ENCODE measurements around the gene JUP. TPM values are rescaled to one million over a fixed set of nuclear protein-coding genes. Genes with fewer than 3 reads are reported as not detected.

JUP gene
- total RNA-seq, 4 donors from 2014 or later, result 42.9 to 57.7 (median 51.6) TPM

DNA sequence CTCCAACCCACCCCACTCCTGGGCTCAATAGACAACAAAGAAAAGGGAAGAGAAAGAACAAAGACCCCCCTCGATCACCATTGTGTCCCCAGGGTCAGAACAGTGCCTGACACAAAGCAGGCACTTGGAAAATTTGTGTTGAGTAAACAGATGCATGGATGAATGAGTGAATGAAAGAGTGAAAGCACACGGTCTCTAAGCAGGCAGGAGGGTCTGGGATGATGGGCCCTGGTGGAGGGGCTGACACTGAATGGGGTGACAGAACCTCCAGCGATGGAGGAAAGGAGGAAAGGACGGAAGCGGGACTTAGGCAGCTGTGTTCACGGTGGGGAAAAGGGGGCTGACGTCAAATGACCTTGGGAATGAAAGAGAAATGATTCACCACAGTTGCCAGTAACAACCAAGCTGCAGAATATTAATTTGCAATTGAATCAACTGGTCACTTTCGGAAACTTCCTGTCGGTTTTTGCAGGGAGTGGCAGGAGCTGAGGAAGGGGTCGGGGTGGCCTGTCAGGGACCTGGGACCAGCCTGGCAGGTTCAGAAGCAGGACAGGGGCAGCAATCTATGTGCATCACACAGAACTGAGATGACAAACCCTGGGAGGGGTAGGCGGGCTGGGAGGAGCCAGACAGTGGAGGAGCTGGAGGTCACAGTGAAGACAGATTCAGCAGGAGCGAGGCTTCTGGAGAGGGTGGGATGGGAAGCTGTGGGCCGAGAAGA lies 81.1 kb downstream of the JUP start:
- H3K4me3 ChIP-seq, result no peak overlapping the region
- DNase-seq (ENCODE audit: low spot score in 2 of 2), result no peak
- H3K27me3 ChIP-seq, result no peaks in the 10 kb centered on the region
- 32 to 36% methylated on average over 13 of the region's 13 CpGs for whole genome bisulfite sequencing, 2 donors
- H3K27ac ChIP-seq, result peak overlapping the region in 2 of 4 donors; percentile 38 to 83
- H3K4me1 ChIP-seq, result peaks cover 0 to 13% (median 0%) of the 10 kb centered on the region in 4 donors
- no peaks in the 10 kb centered on the region for H3K9me3 ChIP-seq
- TF ChIP-seq, protein P1, sequence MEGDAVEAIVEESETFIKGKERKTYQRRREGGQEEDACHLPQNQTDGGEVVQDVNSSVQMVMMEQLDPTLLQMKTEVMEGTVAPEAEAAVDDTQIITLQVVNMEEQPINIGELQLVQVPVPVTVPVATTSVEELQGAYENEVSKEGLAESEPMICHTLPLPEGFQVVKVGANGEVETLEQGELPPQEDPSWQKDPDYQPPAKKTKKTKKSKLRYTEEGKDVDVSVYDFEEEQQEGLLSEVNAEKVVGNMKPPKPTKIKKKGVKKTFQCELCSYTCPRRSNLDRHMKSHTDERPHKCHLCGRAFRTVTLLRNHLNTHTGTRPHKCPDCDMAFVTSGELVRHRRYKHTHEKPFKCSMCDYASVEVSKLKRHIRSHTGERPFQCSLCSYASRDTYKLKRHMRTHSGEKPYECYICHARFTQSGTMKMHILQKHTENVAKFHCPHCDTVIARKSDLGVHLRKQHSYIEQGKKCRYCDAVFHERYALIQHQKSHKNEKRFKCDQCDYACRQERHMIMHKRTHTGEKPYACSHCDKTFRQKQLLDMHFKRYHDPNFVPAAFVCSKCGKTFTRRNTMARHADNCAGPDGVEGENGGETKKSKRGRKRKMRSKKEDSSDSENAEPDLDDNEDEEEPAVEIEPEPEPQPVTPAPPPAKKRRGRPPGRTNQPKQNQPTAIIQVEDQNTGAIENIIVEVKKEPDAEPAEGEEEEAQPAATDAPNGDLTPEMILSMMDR (IDR thresholded peaks at IDR 0.05), result no peak
- TF ChIP-seq POLR2A (IDR thresholded peaks at IDR 0.05), result no peak
- no peaks in the 10 kb centered on the region for H3K36me3 ChIP-seq

Small RNAs within 50 kb of the gene (small RNA-seq; reads per million reads assigned to genes)
- not detected for gene RN7SL399P
- not detected for gene RNA5SP442

Other genes starting within 250 kb of the JUP start
- not detected for gene KRT9, start 214.7 kb downstream of the JUP start, total RNA-seq
- 10 to 100 TPM in 3 of 4 donors, 1 to 10 TPM in 1; 8.4 to 57.8 (median 34.0) TPM for gene KRT14, start 199.8 kb downstream of the JUP start, total RNA-seq
- gene KRT16, start 173.9 kb downstream of the JUP start, total RNA-seq, result 10 to 100 TPM in 1 of 4 donors, 1 to 10 TPM in 2, not detected in 1; 2.4 to 12.6 (median 6.6) TPM
- gene KRT17, start 162.1 kb downstream of the JUP start, total RNA-seq, result 1 to 10 TPM in 1 of 4 donors, not detected in 3; 1.5 TPM
- gene EIF1, start 97.8 kb downstream of the JUP start, total RNA-seq, result 100 to 1,000 TPM; 172 to 458 (median 243) TPM
- gene GAST, start 74.4 kb downstream of the JUP start, total RNA-seq, result not detected
- gene HAP1, start 52.1 kb downstream of the JUP start, total RNA-seq, result 1 to 10 TPM in 1 of 4 donors, under 1 TPM in 1, not detected in 2; 0.98 to 1.8 TPM
- gene P3H4, start 25.2 kb upstream of the JUP start, total RNA-seq, result 10 to 100 TPM; 14.7 to 23.9 (median 22.0) TPM
- gene FKBP10, start 26.3 kb upstream of the JUP start, total RNA-seq, result 100 to 1,000 TPM in 1 of 4 donors, 10 to 100 TPM in 3; 47.9 to 103 (median 77.4) TPM
- 10 to 100 TPM; 31.0 to 77.1 (median 33.0) TPM for gene NT5C3B, start 49.5 kb upstream of the JUP start, total RNA-seq
- not detected for gene KLHL10, start 51.1 kb upstream of the JUP start, total RNA-seq
- 10 to 100 TPM; 27.3 to 42.2 (median 32.7) TPM for gene KLHL11, start 78.7 kb upstream of the JUP start, total RNA-seq
- gene ACLY, start 132.2 kb upstream of the JUP start, total RNA-seq, result 100 to 1,000 TPM in 1 of 4 donors, 10 to 100 TPM in 3; 62.8 to 102 (median 72.6) TPM
- gene ODAD4, start 143.9 kb upstream of the JUP start, total RNA-seq, result 1 to 10 TPM; 3.7 to 5.4 (median 5.2) TPM
- 100 to 1,000 TPM; 174 to 345 (median 256) TPM for gene CNP, start 180.1 kb upstream of the JUP start, total RNA-seq
- gene DNAJC7, start 230.7 kb upstream of the JUP start, total RNA-seq, result 10 to 100 TPM; 56.6 to 90.2 (median 71.8) TPM
- gene NKIRAS2, start 233.4 kb upstream of the JUP start, total RNA-seq, result 10 to 100 TPM; 17.7 to 39.9 (median 23.8) TPM